Neural crest cell (in vitro differentiated cells): ENCODE measurements around the gene DUSP19. TPM values are rescaled to one million over a fixed set of nuclear protein-coding genes. Genes with fewer than 3 reads are reported as not detected.

Experiments
- DNase-seq: peaks from one replicate; pipeline ENCODE4 v3.0.0; 2021; ENCODE audit warnings: low read depth, mixed read lengths, low spot score
- H3K27ac Mint-ChIP-seq: one replicate; pipeline ENCODE4 v1.8.0; 2021; ENCODE audit warnings: mild to moderate bottlenecking, mixed read lengths; ENCODE audit not compliant: unreplicated experiment
- H3K27me3 Mint-ChIP-seq: 2 replicates; pipeline ENCODE4 v1.8.0; 2021; ENCODE audit warnings: low read depth, mild to moderate bottlenecking, mixed read lengths
- H3K36me3 Mint-ChIP-seq: 2 replicates; pipeline ENCODE4 v1.8.0; 2021; ENCODE audit warnings: low read depth, mild to moderate bottlenecking, mixed read lengths
- H3K4me1 Mint-ChIP-seq: 2 replicates; pipeline ENCODE4 v1.8.0; 2021; ENCODE audit warnings: mixed read lengths
- H3K4me3 Mint-ChIP-seq: one replicate; pipeline ENCODE4 v1.8.0; 2021; ENCODE audit warnings: mild to moderate bottlenecking, mixed read lengths
- H3K9me3 Mint-ChIP-seq: 2 replicates; pipeline ENCODE4 v1.8.0; 2021; ENCODE audit warnings: mixed read lengths
- total RNA-seq: library from RNA; stranded (reverse); gene quantifications from 2 replicates; pipeline ENCODE4 v1.2.1, GENCODE V29; 2021
- TF ChIP-seq, protein P1 (sequence below): fragments of 200-600 bp; sonication (generic); conservative IDR thresholded peaks from 2 replicates; pipeline ENCODE4 v1.5.0; 2021; ENCODE audit warnings: antibody characterized with exemption, mild to moderate bottlenecking

DUSP19 gene
- total RNA-seq, 1 donor from 2014 or later: 3.5 TPM

DNA sequence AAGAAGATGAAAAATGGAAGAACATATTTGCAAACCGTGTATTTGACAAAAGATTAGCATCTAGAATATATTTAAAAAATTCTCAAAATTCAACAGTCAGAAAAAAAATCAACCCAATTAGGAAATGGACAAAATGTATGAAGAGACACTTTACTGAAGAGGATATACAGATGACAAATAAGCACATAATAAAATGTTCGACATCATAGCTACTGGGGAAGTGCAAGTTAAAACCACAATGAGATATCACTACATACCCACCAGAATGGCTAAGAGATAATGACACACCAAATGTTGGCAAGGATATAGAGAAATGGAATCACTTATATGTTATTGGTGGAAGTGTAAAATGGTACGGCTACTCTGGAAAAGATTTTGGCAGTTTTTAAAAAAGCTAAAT is 34.0 kb downstream of the DUSP19 start:
- no peaks in the 10 kb centered on the region for H3K9me3 Mint-ChIP-seq
- no peak overlapping the region for H3K27ac Mint-ChIP-seq
- H3K36me3 Mint-ChIP-seq: no peaks in the 10 kb centered on the region
- H3K27me3 Mint-ChIP-seq: peaks cover 8% of the 10 kb centered on the region
- DNase-seq: no peak
- TF ChIP-seq, protein P1, sequence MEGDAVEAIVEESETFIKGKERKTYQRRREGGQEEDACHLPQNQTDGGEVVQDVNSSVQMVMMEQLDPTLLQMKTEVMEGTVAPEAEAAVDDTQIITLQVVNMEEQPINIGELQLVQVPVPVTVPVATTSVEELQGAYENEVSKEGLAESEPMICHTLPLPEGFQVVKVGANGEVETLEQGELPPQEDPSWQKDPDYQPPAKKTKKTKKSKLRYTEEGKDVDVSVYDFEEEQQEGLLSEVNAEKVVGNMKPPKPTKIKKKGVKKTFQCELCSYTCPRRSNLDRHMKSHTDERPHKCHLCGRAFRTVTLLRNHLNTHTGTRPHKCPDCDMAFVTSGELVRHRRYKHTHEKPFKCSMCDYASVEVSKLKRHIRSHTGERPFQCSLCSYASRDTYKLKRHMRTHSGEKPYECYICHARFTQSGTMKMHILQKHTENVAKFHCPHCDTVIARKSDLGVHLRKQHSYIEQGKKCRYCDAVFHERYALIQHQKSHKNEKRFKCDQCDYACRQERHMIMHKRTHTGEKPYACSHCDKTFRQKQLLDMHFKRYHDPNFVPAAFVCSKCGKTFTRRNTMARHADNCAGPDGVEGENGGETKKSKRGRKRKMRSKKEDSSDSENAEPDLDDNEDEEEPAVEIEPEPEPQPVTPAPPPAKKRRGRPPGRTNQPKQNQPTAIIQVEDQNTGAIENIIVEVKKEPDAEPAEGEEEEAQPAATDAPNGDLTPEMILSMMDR: no peak
- H3K4me1 Mint-ChIP-seq: no peaks in the 10 kb centered on the region
- no peak overlapping the region for H3K4me3 Mint-ChIP-seq

DNA sequence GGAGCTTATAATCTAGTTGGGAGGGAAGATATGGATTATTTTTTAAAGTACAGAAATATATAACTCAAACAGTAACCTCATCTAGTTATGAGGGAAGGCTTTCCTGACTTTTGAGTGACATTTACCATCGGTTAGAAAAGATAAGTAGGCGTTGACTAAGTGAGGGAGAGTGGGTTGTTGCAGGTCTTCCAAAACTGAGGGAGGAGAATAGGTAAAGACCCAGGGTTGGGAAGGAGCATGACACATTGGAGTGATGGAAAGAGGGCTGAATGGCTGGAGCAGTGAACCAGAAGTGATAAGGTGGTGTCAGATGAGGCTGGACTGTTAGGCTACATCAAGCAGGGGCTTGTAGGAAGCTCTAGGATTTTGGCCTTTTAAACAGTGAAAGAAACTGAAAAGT is 35.1 kb downstream of the DUSP19 start:
- TF ChIP-seq, protein P1: no peak
- H3K4me1 Mint-ChIP-seq: no peaks in the 10 kb centered on the region
- DNase-seq: no peak
- peaks cover 8% of the 10 kb centered on the region for H3K27me3 Mint-ChIP-seq
- H3K27ac Mint-ChIP-seq: no peak overlapping the region
- no peaks in the 10 kb centered on the region for H3K36me3 Mint-ChIP-seq
- H3K4me3 Mint-ChIP-seq: no peak overlapping the region
- no peaks in the 10 kb centered on the region for H3K9me3 Mint-ChIP-seq

DNA sequence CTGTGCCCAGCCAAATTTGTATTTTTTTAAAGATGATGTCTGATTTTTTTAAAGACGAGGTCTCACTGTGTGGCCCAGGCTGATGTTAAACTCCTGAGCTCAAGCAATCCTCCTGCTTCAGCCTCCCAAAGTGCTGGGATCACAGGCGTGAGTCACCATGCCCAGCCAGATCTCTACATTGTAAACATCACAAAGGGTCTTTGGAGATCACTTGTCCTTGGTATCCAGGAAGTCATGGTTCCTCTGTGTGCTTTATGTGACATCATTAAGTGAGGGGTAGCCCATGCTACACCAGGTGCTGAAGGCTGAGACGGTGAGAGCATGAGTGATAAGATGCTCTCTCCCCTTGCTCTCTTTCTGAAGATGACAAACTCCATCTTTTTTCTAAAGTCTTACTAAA is 38.7 kb downstream of the DUSP19 start:
- Mint-ChIP-seq H3K4me3 (no peak overlapping the region), H3K4me1 (peaks cover 4% of the 10 kb centered on the region), H3K27ac (no peak overlapping the region), H3K9me3 (no peaks in the 10 kb centered on the region), H3K36me3 (no peaks in the 10 kb centered on the region), H3K27me3 (peaks cover 10% of the 10 kb centered on the region)
- no peak for DNase-seq
- TF ChIP-seq, protein P1: no peak

DNA sequence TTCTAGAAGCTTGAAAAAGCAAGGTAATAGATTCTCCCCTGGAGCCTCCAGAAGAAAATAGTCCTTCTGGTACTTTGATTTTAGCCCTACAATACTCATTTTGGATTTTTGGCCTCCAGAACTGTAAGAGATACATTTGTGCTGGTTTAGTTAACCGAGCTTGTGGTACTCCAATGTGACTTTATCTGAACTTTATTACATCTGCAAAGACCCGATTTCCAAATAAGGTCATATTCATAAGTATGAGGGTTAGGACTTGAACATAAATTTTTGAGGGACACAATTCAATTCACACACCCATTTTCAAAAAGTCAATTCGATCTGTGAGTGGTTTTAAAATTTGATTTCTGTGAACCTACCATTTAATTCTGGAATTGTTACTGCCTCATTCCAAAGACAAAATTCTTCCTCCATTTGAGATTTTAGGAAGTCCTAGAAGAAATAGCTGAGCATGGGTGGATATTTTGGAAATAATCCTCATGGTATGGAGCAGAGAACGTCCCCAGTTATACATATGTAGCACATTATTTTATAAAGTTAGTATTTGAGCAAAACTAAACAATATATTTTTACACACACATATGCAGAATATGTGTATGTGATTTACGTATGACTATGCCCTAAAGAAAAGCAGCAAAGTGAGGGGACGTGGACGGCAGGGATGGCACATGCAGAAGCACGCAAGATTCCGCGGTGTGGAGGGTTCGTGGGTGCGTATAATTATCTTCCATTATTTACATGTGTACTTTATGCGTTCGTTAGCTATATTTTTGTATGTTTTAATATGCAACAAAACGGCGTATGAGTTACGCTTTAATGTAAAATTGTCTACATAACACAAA is 44.8 kb downstream of the DUSP19 start:
- Mint-ChIP-seq H3K4me3 (peak overlapping the region; percentile 99), H3K36me3 (no peaks in the 10 kb centered on the region)

DNA sequence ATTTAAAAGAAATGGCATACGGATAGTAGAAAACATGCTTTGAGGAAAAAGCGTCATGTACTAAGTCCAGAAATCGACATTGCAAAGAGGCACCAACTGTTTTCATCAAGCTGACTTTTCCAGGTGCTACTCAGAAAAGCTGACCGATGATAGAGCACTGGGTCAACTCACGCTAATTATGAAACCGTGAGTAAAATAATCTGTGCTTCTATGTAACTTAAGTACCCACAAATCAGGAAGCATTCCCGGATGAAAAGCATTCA is 45.3 kb downstream of the DUSP19 start:
- no peaks in the 10 kb centered on the region for H3K36me3 Mint-ChIP-seq
- H3K9me3 Mint-ChIP-seq: no peaks in the 10 kb centered on the region
- TF ChIP-seq, protein P1: no peak
- H3K4me1 Mint-ChIP-seq: peaks cover 36% of the 10 kb centered on the region
- H3K27me3 Mint-ChIP-seq: peaks cover 3% of the 10 kb centered on the region
- no peak for DNase-seq
- H3K27ac Mint-ChIP-seq: peak overlapping the region; percentile 99
- peak overlapping the region; percentile 99 for H3K4me3 Mint-ChIP-seq

More for the DNA sequence above, 44.8 kb downstream of the DUSP19 start:
- Mint-ChIP-seq H3K27me3 (peaks cover 3% of the 10 kb centered on the region), H3K4me1 (peaks cover 36% of the 10 kb centered on the region), H3K9me3 (no peaks in the 10 kb centered on the region), H3K27ac (peak overlapping the region; percentile 99)
- DNase-seq: no peak
- TF ChIP-seq, protein P1: no peak
